Endodermal cell (in vitro differentiated cells): ENCODE results near the gene PPP5C. TPM values are rescaled to one million over a fixed set of nuclear protein-coding genes. Genes with fewer than 3 reads are reported as not detected.

Experiments used
- DNase-seq: peaks from one replicate; pipeline ENCODE4 v3.0.0-alpha.2; 2017
- H3K27ac ChIP-seq: 2 replicates; pipeline ENCODE4 v1.5.1; 2013; ENCODE audit warnings: mild to moderate bottlenecking, low read depth, low read length, moderate library complexity
- H3K27me3 ChIP-seq: 2 replicates; pipeline ENCODE4 v1.6.1; 2013; ENCODE audit warnings: mild to moderate bottlenecking, low read length, moderate library complexity; ENCODE audit not compliant: insufficient read depth, control insufficient read depth, poor library complexity, severe bottlenecking
- H3K36me3 ChIP-seq: 2 replicates; pipeline ENCODE4 v1.7.0; 2013; ENCODE audit warnings: mild to moderate bottlenecking, low read length, moderate library complexity; ENCODE audit not compliant: control insufficient read depth, insufficient read depth
- H3K4me1 ChIP-seq: one replicate; pipeline ENCODE4 v1.7.0; 2013; ENCODE audit warnings: low read length; ENCODE audit not compliant: control insufficient read depth, insufficient read depth
- H3K4me3 ChIP-seq: 2 replicates; pipeline ENCODE4 v1.5.1; 2013; ENCODE audit warnings: mild to moderate bottlenecking, low read length, moderate library complexity
- H3K9ac ChIP-seq: 2 replicates; pipeline ENCODE4 v1.6.1; 2013; ENCODE audit warnings: mild to moderate bottlenecking, low read length, moderate library complexity; ENCODE audit not compliant: poor library complexity, severe bottlenecking; ENCODE audit errors: extremely low read depth
- H3K9me3 ChIP-seq: 2 replicates; pipeline ENCODE4 v1.6.1; 2013; ENCODE audit warnings: mild to moderate bottlenecking, low read length, moderate library complexity; ENCODE audit not compliant: control insufficient read depth
- H3K27ac Mint-ChIP-seq: 2 replicates; pipeline ENCODE4 v1.8.0; 2020; ENCODE audit warnings: mixed read lengths
- H3K27me3 Mint-ChIP-seq: 2 replicates; pipeline ENCODE4 v1.8.0; 2021; ENCODE audit warnings: mild to moderate bottlenecking, mixed read lengths; ENCODE audit not compliant: insufficient read depth
- H3K36me3 Mint-ChIP-seq: 2 replicates; pipeline ENCODE4 v1.8.0; 2020; ENCODE audit warnings: low read depth, mixed read lengths
- H3K4me1 Mint-ChIP-seq: 2 replicates; pipeline ENCODE4 v1.8.0; 2020; ENCODE audit warnings: mixed read lengths
- H3K4me3 Mint-ChIP-seq: 2 replicates; pipeline ENCODE4 v1.8.0; 2020; ENCODE audit warnings: mild to moderate bottlenecking, moderate library complexity, mixed read lengths
- H3K9me3 Mint-ChIP-seq: 2 replicates; pipeline ENCODE4 v1.8.0; 2020; ENCODE audit warnings: mild to moderate bottlenecking, mixed read lengths
- CTCF ChIP-seq: fragments of 200-600 bp; sonication (generic); conservative IDR thresholded peaks from 2 replicates; pipeline ENCODE4 v1.5.0; 2021; ENCODE audit warnings: antibody characterized with exemption, mild to moderate bottlenecking
- WGBS, 2 experiments: methylation state at CpG; one replicate each; pipeline versions ENCODE4 v1.1.5 to v1.1.7; 2013; ENCODE audit warnings: missing lambda C conversion rate in 2 of 2, mixed read lengths in 1 of 2; ENCODE audit not compliant: insufficient coverage in 1 of 2, insufficient read length in 1 of 2; 5-methylcytosine and 5-hydroxymethylcytosine counted together
- total RNA-seq, 2 donors: library from RNA; stranded (reverse); fragmentation: NEBNext Ultra II Directional in 1 of 2; extraction: Animal tissue kit (Norgen Biotek cat#: 25700) in 1 of 2; gene quantifications; 2 replicates in 1 of 2; 3 replicates in 1 of 2; pipeline ENCODE4 v1.2.1, GENCODE V29; 2021

PPP5C gene
- total RNA-seq, 2 donors from 2014 or later = 101 to 112 TPM

DNA sequence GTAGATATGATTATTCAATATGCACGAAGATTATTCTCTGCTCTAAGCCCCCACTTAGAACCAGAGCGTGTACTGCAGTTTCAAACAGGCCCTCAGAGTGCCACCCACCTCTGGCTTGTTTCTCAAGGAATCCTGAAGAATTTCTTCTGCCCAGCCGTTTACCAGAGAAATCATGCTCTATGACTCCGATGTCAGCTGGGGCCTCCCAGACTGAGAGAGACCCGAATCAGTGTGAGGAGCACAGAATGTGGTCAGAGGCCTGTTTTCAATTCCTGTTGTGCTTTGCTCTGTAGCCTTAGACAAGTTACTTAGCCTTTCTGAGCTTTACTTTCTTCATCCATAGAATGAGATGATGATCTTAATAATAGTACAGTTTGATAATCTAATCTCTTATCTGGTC lies 76.3 kb downstream of the PPP5C start:
- H3K27me3 Mint-ChIP-seq = peaks cover 23% of the 10 kb centered on the region
- no peak overlapping the region for H3K4me3 Mint-ChIP-seq
- H3K4me1 Mint-ChIP-seq = peaks cover 10% of the 10 kb centered on the region
- no peaks in the 10 kb centered on the region for H3K36me3 Mint-ChIP-seq
- 80 to 85% methylated on average over 4 to 5 of the region's 5 CpGs for WGBS, 2 experiments
- no peak overlapping the region for H3K27ac Mint-ChIP-seq
- H3K4me1 ChIP-seq = no peaks in the 10 kb centered on the region
- peaks cover 13% of the 10 kb centered on the region for H3K27me3 ChIP-seq
- no peaks in the 10 kb centered on the region for H3K36me3 ChIP-seq
- no peak overlapping the region for H3K9ac ChIP-seq
- H3K9me3 Mint-ChIP-seq = no peaks in the 10 kb centered on the region
- no peak for DNase-seq
- TF ChIP-seq CTCF = no peak
- H3K27ac ChIP-seq = no peak overlapping the region
- no peaks in the 10 kb centered on the region for H3K9me3 ChIP-seq
- H3K4me3 ChIP-seq = no peak overlapping the region

DNA sequence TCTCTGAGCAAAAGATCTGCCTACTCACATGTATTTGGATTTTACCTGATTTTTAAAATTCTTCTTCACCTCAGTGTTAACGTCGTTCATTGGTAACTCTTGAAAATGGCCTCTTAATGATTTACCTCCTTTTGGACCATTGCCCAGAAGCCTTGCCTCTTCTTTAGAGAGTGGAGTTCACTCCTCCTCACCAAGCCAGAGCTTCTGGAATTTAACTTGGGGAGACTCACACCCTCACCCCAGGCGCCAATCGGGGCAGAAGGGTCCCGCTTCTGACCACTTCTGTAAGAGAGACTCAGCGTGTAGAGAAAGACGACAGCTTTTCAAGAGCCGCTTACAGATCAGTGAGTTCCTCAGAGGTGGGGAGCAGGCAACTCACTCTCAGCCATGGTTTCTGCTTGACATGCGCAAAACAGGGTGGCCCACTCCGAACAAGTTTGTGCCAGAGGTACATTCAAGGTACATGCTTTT lies 79.2 kb downstream of the PPP5C start:
- peaks cover 10% of the 10 kb centered on the region for H3K4me1 Mint-ChIP-seq
- peak overlapping the region; percentile 12 for H3K9ac ChIP-seq
- no peaks in the 10 kb centered on the region for H3K36me3 ChIP-seq
- no peaks in the 10 kb centered on the region for H3K36me3 Mint-ChIP-seq
- no peak overlapping the region for H3K27ac Mint-ChIP-seq
- 21 to 41% methylated on average over 10 of the region's 10 CpGs for WGBS, 2 experiments
- no peak overlapping the region for H3K27ac ChIP-seq
- H3K27me3 Mint-ChIP-seq = peaks cover 45% of the 10 kb centered on the region
- no peaks in the 10 kb centered on the region for H3K9me3 ChIP-seq
- peak overlapping the region; percentile 85 for H3K4me3 ChIP-seq
- no peak for DNase-seq
- H3K4me3 Mint-ChIP-seq = peak overlapping the region; percentile 68
- no peaks in the 10 kb centered on the region for H3K9me3 Mint-ChIP-seq
- no peak for TF ChIP-seq CTCF
- H3K4me1 ChIP-seq = no peaks in the 10 kb centered on the region
- H3K27me3 ChIP-seq = peaks cover 18% of the 10 kb centered on the region

GRCh38 chr19:46426506-46427162 lies 79.7 kb downstream of the PPP5C start:
- DNase-seq = peak; percentile 95
- no peaks in the 10 kb centered on the region for H3K36me3 ChIP-seq
- H3K9me3 ChIP-seq = no peaks in the 10 kb centered on the region
- no peak for TF ChIP-seq CTCF
- H3K9me3 Mint-ChIP-seq = no peaks in the 10 kb centered on the region
- WGBS, 2 experiments = 9 to 12% methylated on average over 28 to 32 of the region's 32 CpGs
- peak overlapping the region; percentile 12 for H3K9ac ChIP-seq
- peaks cover 10% of the 10 kb centered on the region for H3K4me1 Mint-ChIP-seq
- peak overlapping the region; percentile 68 for H3K4me3 Mint-ChIP-seq
- no peak overlapping the region for H3K27ac ChIP-seq
- peak overlapping the region; percentile 85 for H3K4me3 ChIP-seq
- H3K27me3 Mint-ChIP-seq = peaks cover 45% of the 10 kb centered on the region
- no peaks in the 10 kb centered on the region for H3K4me1 ChIP-seq
- peak overlapping the region; percentile 45 for H3K27ac Mint-ChIP-seq
- H3K36me3 Mint-ChIP-seq = no peaks in the 10 kb centered on the region
- peaks cover 18% of the 10 kb centered on the region for H3K27me3 ChIP-seq
